AG10803 (cell line): Measurements from ENCODE around the gene MTA3.
"Not testable (repeated sequence)": the region's sequence is repeated elsewhere in the genome, so short reads cannot be mapped to it uniquely, and the experiment has no call there.

ENCODE experiments used
- DNase-seq: peaks from one replicate; pipeline ENCODE4 v3.0.0; 2010; ENCODE audit warnings: low read depth
- H3K4me3 ChIP-seq: 2 replicates; pipeline ENCODE4 v1.5.1; 2011; ENCODE audit warnings: mild to moderate bottlenecking, low read length, control low read depth
- CTCF ChIP-seq: conservative IDR thresholded peaks from 2 replicates; pipeline ENCODE4 v1.5.1; 2011; ENCODE audit warnings: mild to moderate bottlenecking, low read length, control low read depth, inconsistent platforms

The MTA3 gene

GRCh38 chr2:42607101-42607637, 38.7 kb downstream of the MTA3 start:
- H3K4me3 ChIP-seq: no peak overlapping the region
- no peak for DNase-seq
- TF ChIP-seq CTCF: no peak

- no peak overlapping the region for H3K4me3 ChIP-seq
- no peak for DNase-seq
- TF ChIP-seq CTCF: no peak
Measured at GRCh38 chr2:42613281-42614064, 45.0 kb downstream of the MTA3 start.

GRCh38 chr2:42614838-42615237, 46.4 kb downstream of the MTA3 start:
- no peak for DNase-seq
- no peak for TF ChIP-seq CTCF

GRCh38 chr2:42618116-42618515, 49.7 kb downstream of the MTA3 start:
- TF ChIP-seq CTCF: no peak
- no peak for DNase-seq
- H3K4me3 ChIP-seq: no peak overlapping the region

More at GRCh38 chr2:42614838-42615237, 46.4 kb downstream of the MTA3 start:
- no peak overlapping the region for H3K4me3 ChIP-seq

- TF ChIP-seq CTCF: no peak
- H3K4me3 ChIP-seq: no peak overlapping the region
- DNase-seq: peak; percentile 40
Measured at GRCh38 chr2:42618972-42619371, 50.5 kb downstream of the MTA3 start.

GRCh38 chr2:42621626-42622025, 53.2 kb downstream of the MTA3 start:
- H3K4me3 ChIP-seq, DNase-seq: not testable (repeated sequence)

- no peak for DNase-seq
- no peak for TF ChIP-seq CTCF
- no peak overlapping the region for H3K4me3 ChIP-seq
Measured at GRCh38 chr2:42622943-42623676, 54.7 kb downstream of the MTA3 start.
